DND-41 (cell line): ENCODE measurements around the gene UGT1A5.

Experiments used
- ATAC-seq: fragments of 200-7000 bp; cut with Tn5 transposase; 3 replicates; pipeline ENCODE4 v1.9.1; 2021; ENCODE audit warnings: low read depth; ENCODE audit not compliant: insufficient read depth
- DNase-seq: peaks from one replicate; pipeline ENCODE4 v3.0.0-alpha.2; 2020
- H2AFZ ChIP-seq: 2 replicates; pipeline ENCODE4 v1.6.0; 2012; ENCODE audit warnings: low read depth, low read length
- H3K27ac ChIP-seq: 2 replicates; pipeline ENCODE4 v1.5.1; 2012; ENCODE audit warnings: low read length, inconsistent platforms
- H3K27me3 ChIP-seq: fragments of 200-600 bp; sonication (generic); 2 replicates; pipeline ENCODE4 v1.6.0; 2012; ENCODE audit warnings: low read length, mild to moderate bottlenecking, inconsistent platforms; ENCODE audit not compliant: insufficient read depth, poor library complexity
- H3K36me3 ChIP-seq: 2 replicates; pipeline ENCODE4 v1.5.1; 2012; ENCODE audit warnings: low read length, inconsistent platforms; ENCODE audit not compliant: insufficient read depth
- H3K4me1 ChIP-seq: 2 replicates; pipeline ENCODE4 v1.5.1; 2012; ENCODE audit warnings: mild to moderate bottlenecking, low read length; ENCODE audit not compliant: insufficient read depth
- H3K4me2 ChIP-seq: 2 replicates; pipeline ENCODE4 v1.6.0; 2012; ENCODE audit warnings: mild to moderate bottlenecking, moderate library complexity, low read length, inconsistent platforms; ENCODE audit not compliant: insufficient read depth
- H3K4me3 ChIP-seq, 2 experiments: fragments of 200-600 bp in 1 of 2; shearing (Covaris generic) in 1 of 2; 2 replicates each; pipeline ENCODE4 v1.5.1; 2012 to 2016; ENCODE audit warnings: inconsistent platforms in 2 of 2, low read length in 2 of 2, mild to moderate bottlenecking in 2 of 2, low read depth in 1 of 2, moderate library complexity in 1 of 2
- H3K79me2 ChIP-seq: 2 replicates; pipeline ENCODE4 v1.6.0; 2012; ENCODE audit warnings: low read length, inconsistent platforms; ENCODE audit not compliant: insufficient read depth
- H3K9ac ChIP-seq: 2 replicates; pipeline ENCODE4 v1.6.0; 2012; ENCODE audit warnings: low read depth, mild to moderate bottlenecking, inconsistent platforms, low read length, moderate library complexity
- H3K9me3 ChIP-seq: 2 replicates; pipeline ENCODE4 v1.5.1; 2012; ENCODE audit warnings: low read length, moderate library complexity, mild to moderate bottlenecking, inconsistent platforms; ENCODE audit not compliant: insufficient read depth, severe bottlenecking
- H4K20me1 ChIP-seq: 2 replicates; pipeline ENCODE4 v1.6.0; 2012; ENCODE audit warnings: low read length; ENCODE audit not compliant: insufficient read depth
- EZH2 ChIP-seq: IDR thresholded peaks from 3 replicates; pipeline ENCODE4 v1.6.1; 2012; ENCODE audit warnings: borderline replicate concordance, low read depth, mild to moderate bottlenecking, moderate library complexity, low read length, inconsistent platforms; ENCODE audit not compliant: severe bottlenecking
- TF ChIP-seq, protein P1 (sequence below): IDR thresholded peaks from 2 replicates; pipeline ENCODE4 v1.5.1; 2012; ENCODE audit warnings: borderline replicate concordance, low read length, moderate library complexity, mild to moderate bottlenecking; ENCODE audit not compliant: poor library complexity, severe bottlenecking; ENCODE audit errors: extremely low read depth

Gene UGT1A5

DNA sequence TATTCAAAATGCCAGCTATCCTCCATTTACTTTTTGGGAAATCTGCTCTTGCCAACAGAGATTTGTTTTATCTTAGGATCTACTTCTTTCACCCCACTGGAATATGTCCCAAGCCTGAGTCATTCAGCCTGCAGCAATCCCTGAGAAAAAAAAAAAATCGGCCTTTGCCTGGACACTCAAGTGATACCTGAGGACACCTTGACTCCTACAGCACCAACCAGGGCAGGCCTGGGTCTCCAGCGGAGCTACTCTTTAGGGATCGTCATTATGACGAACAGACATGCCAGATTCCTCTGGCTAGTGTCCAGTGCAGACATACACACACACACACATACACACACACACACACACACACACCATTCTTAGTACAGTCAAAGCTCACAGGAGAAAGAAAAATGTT is 22.3 kb upstream of the UGT1A5 start:
- H3K4me2 ChIP-seq: no peak overlapping the region
- no peaks in the 10 kb centered on the region for H4K20me1 ChIP-seq
- no peaks in the 10 kb centered on the region for H3K4me1 ChIP-seq
- H3K4me3 ChIP-seq: no peak overlapping the region
- H3K9ac ChIP-seq: no peak overlapping the region
- TF ChIP-seq, protein P1, sequence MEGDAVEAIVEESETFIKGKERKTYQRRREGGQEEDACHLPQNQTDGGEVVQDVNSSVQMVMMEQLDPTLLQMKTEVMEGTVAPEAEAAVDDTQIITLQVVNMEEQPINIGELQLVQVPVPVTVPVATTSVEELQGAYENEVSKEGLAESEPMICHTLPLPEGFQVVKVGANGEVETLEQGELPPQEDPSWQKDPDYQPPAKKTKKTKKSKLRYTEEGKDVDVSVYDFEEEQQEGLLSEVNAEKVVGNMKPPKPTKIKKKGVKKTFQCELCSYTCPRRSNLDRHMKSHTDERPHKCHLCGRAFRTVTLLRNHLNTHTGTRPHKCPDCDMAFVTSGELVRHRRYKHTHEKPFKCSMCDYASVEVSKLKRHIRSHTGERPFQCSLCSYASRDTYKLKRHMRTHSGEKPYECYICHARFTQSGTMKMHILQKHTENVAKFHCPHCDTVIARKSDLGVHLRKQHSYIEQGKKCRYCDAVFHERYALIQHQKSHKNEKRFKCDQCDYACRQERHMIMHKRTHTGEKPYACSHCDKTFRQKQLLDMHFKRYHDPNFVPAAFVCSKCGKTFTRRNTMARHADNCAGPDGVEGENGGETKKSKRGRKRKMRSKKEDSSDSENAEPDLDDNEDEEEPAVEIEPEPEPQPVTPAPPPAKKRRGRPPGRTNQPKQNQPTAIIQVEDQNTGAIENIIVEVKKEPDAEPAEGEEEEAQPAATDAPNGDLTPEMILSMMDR: no peak
- TF ChIP-seq EZH2: no peak
- peaks cover 14% of the 10 kb centered on the region for H3K27me3 ChIP-seq
- no peak overlapping the region for H3K27ac ChIP-seq
- DNase-seq (no peak), ATAC-seq (no peak)
- no peaks in the 10 kb centered on the region for H3K9me3 ChIP-seq
- no peaks in the 10 kb centered on the region for H3K79me2 ChIP-seq
- H2AFZ ChIP-seq: no peak overlapping the region
- no peaks in the 10 kb centered on the region for H3K36me3 ChIP-seq

DNA sequence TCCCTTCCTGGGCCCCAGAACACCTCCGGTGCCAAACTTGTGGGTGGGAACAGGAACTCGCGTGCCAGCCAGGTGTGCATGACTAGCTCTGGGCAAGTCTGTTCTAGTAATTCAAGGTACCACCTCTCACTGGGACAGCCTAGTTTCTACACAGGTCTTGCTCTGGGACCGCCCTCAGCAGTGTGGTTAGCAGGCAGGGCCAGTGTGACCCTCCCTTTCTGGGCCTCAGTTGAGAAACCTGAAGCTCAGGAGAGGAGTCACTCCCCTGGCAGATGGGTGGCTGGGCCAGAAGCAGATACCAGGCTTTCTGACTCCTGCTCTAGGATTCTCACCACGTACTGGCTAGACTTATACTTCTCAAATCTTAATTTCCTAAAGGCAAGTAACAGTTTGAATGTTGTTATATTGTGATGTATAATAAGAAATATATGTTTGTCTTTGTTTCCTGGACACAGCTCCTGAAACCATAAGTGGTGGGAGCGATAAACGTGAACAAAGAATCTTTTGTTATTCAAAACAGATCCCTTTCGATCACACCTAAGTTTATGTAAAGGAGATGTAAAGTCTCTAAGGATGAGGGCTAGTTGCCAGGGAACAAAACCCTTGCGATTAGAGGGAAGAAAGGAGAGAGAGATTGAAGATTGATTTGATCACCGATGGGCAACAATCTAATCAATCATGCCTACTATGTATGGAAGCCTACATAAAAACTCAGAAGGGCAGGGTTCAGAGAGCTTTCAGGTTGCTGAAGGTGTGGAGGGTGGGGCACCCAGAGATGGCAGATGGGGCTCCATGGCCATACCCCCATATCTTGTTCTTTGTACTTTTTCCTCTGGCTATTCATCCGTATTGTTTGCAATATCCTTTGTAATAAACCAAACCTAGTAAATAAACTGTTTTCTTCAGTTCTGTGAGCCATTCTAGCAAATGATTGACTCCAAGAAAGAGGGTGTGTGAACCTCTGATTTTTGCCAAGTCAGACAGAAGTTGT is 21.0 kb upstream of the UGT1A5 start:
- no peaks in the 10 kb centered on the region for H3K36me3 ChIP-seq
- TF ChIP-seq, protein P1: no peak
- TF ChIP-seq EZH2: no peak
- H3K4me2 ChIP-seq: no peak overlapping the region
- ATAC-seq: no peak
- H4K20me1 ChIP-seq: no peaks in the 10 kb centered on the region
- no peaks in the 10 kb centered on the region for H3K9me3 ChIP-seq
- H3K79me2 ChIP-seq: no peaks in the 10 kb centered on the region
- H3K9ac ChIP-seq: no peak overlapping the region
- no peak for DNase-seq
- H3K4me3 ChIP-seq: no peak overlapping the region
- H3K27ac ChIP-seq: no peak overlapping the region
- H3K27me3 ChIP-seq: peaks cover 19% of the 10 kb centered on the region
- H3K4me1 ChIP-seq: no peaks in the 10 kb centered on the region
- H2AFZ ChIP-seq: no peak overlapping the region

DNA sequence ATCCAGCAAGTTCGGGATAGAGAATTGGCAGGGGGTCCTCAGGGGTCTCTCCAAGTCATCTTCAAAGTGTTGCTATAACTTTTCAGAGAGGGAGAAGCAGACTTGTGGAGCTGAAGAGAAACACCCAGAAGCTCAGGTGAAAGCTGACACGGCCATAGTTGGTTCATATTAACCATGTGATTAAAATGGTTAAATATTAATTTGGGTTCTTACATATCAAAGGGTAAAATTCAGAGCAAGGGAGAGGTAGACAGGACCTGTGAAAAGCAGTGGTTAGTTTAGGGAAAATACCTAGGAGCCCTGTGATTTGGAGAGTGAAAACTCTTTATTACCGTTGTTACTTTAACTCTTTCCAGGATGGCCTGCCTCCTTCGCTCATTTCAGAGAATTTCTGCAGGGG is 20.1 kb upstream of the UGT1A5 start, which contains the start of gene UGT1A6:
Gene UGT1A6, plus strand, starts transcription at position 243 of the 400 bp plus-strand sequence. Its CDS starts 115 bp downstream, at position 358.
- Histone ChIP-seq H3K27ac (no peak within 1 kb of the TSS), H3K36me3 (no peaks in the 10 kb centered on the region), H3K79me2 (no peaks in the 10 kb centered on the region), H2AFZ (no peak within 1 kb of the TSS), H3K27me3 (peaks cover 19% of the 10 kb centered on the region), H3K9me3 (no peaks in the 10 kb centered on the region), H3K9ac (no peak within 1 kb of the TSS), H3K4me2 (no peak within 1 kb of the TSS), H3K4me3 (no peak within 1 kb of the TSS), H3K4me1 (no peaks in the 10 kb centered on the region), H4K20me1 (no peaks in the 10 kb centered on the region)
- DNase-seq (no peak), ATAC-seq (no peak)
- TF ChIP-seq EZH2: no peak
- TF ChIP-seq, protein P1: no peak
